ENCODE measurements around the gene PTPRO. TPM values are rescaled to one million over a fixed set of nuclear protein-coding genes. Genes with fewer than 3 reads are reported as not detected.

The PTPRO gene
- total RNA-seq, 2 experiments from 2014 or later = 0.14 to 0.15 TPM

DNA sequence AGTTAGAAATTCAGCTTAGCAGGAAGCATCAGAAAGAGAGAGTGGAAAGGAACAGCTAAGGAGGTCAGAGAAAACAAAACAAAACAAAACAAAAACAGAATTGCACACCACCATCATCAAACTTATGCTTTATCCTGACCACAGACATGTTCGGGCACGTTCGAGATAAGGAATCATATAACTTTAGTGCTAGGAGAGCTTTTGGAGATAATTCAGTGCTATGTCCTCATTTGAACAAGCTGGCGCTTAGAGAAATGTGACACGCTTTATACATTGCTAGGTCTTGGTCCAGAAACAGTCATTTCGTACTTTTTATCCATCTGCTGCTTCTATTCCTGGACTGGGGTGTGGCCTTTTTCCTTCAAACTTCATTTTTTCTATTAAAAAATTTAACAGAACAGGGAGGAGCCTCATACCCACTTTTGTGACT lies 213.1 kb downstream of the PTPRO start:
- no peak for DNase-seq
- Mint-ChIP-seq H3K27ac (no peak overlapping the region), H3K27me3 (no peaks in the 10 kb centered on the region), H3K36me3 (no peaks in the 10 kb centered on the region), H3K4me1 (ENCODE audit: low read depth) (peaks cover 15% of the 10 kb centered on the region), H3K4me3 (no peak overlapping the region), H3K9me3 (no peaks in the 10 kb centered on the region)
- POLR2A ChIA-PET = no interaction called here
- CTCF ChIA-PET = interaction anchor here (0.6 to 11.8 kb wide), 8 partner anchors 10 to 322 kb away, joined by 3 to 478 read pairs (median 6); no protein-coding TSS in a partner anchor
- intact Hi-C loops (cut with micrococcal nuclease) = no loop called here

DNA sequence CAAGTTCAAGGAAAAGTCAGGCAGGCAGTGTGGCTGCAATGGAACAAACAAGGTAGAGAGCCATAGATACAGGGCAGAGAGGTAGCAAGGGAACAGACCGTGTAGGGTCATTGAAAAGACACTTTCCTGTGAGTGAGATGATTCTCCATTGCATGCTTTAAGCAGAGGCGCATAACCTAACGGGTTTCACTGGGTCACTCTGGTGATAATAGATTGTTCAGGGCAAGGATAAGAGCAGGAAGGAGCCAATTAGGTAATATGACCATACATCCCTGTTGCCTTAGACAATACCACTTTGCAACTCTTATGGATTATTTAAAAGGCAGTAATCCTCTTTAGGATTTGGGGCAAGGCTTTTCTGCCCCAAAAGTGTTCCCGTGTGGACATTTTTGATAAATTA lies 214.1 kb downstream of the PTPRO start:
- Mint-ChIP-seq H3K4me1 (ENCODE audit: low read depth) (peaks cover 15% of the 10 kb centered on the region), H3K27ac (no peak overlapping the region), H3K27me3 (no peaks in the 10 kb centered on the region), H3K36me3 (no peaks in the 10 kb centered on the region), H3K9me3 (no peaks in the 10 kb centered on the region), H3K4me3 (no peak overlapping the region)
- CTCF ChIA-PET = interaction anchor here (6.0 to 11.8 kb wide), 2 partner anchors 25 to 50 kb away, joined by 61 to 478 read pairs; no protein-coding TSS in a partner anchor
- POLR2A ChIA-PET = no interaction called here
- intact Hi-C loops (cut with micrococcal nuclease) = no loop called here
- no peak for DNase-seq

DNA sequence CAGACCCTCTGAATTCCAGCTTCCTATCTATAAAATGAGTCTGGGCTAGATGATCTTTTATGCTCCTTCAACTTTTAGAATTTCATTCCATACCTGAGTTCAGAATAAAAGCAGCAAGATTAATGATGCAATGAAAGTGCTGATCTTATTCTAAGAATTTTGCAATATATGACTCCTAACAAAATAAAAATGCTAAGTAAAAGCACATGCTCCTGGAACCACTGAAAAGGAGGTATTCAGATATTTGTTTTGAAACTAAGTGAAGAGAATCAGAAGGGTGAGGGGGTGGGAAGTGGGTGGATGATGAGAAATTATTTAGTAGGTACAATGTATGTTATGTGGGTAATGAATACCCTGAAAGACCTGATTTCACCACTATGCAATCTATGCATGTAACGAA lies 216.6 kb downstream of the PTPRO start:
- Mint-ChIP-seq H3K9me3 (no peaks in the 10 kb centered on the region), H3K27ac (no peak overlapping the region), H3K4me3 (no peak overlapping the region), H3K36me3 (no peaks in the 10 kb centered on the region), H3K4me1 (ENCODE audit: low read depth) (peaks cover 11% of the 10 kb centered on the region), H3K27me3 (no peaks in the 10 kb centered on the region)
- ChIA-PET CTCF (no interaction called here), POLR2A (no interaction called here)
- DNase-seq = no peak
- intact Hi-C loops (cut with micrococcal nuclease) = no loop called here

GRCh38 chr12:15540005-15540404 lies 217.7 kb downstream of the PTPRO start:
- CTCF ChIA-PET = interaction anchor here (0.7 to 1.7 kb wide), 2 partner anchors 8 to 45 kb away, joined by 3 to 6 read pairs; no protein-coding TSS in a partner anchor
- POLR2A ChIA-PET = no interaction called here
- Mint-ChIP-seq H3K27ac (no peak overlapping the region), H3K9me3 (no peaks in the 10 kb centered on the region), H3K27me3 (no peaks in the 10 kb centered on the region), H3K4me3 (no peak overlapping the region), H3K36me3 (no peaks in the 10 kb centered on the region), H3K4me1 (ENCODE audit: low read depth) (peaks cover 19% of the 10 kb centered on the region)
- DNase-seq = no peak
- intact Hi-C loops (cut with micrococcal nuclease) = no loop called here

- Mint-ChIP-seq H3K36me3 (no peaks in the 10 kb centered on the region), H3K27ac (no peak overlapping the region), H3K27me3 (no peaks in the 10 kb centered on the region), H3K9me3 (no peaks in the 10 kb centered on the region), H3K4me1 (ENCODE audit: low read depth) (peaks cover 23% of the 10 kb centered on the region), H3K4me3 (no peak overlapping the region)
- ChIA-PET CTCF (interaction anchor here (0.7 to 1.7 kb wide), 2 partner anchors 9 to 44 kb away, joined by 3 to 6 read pairs; no protein-coding TSS in a partner anchor), POLR2A (no interaction called here)
- no peak for DNase-seq
- intact Hi-C loops (cut with micrococcal nuclease) = no loop called here
Measured at GRCh38 chr12:15540469-15540872, 218.2 kb downstream of the PTPRO start.

GRCh38 chr12:15541996-15542631 lies 219.8 kb downstream of the PTPRO start:
- no peak overlapping the region for H3K27ac Mint-ChIP-seq
- H3K36me3 Mint-ChIP-seq = no peaks in the 10 kb centered on the region
- POLR2A ChIA-PET = no interaction called here
- H3K4me1 Mint-ChIP-seq (ENCODE audit: low read depth) = peaks cover 36% of the 10 kb centered on the region
- DNase-seq = no peak
- intact Hi-C loops (cut with micrococcal nuclease) = no loop called here
- no peak overlapping the region for H3K4me3 Mint-ChIP-seq
- H3K9me3 Mint-ChIP-seq = no peaks in the 10 kb centered on the region
- H3K27me3 Mint-ChIP-seq = no peaks in the 10 kb centered on the region
- CTCF ChIA-PET = interaction anchor here (1.0 kb wide), 1 partner anchor 10 kb away, joined by 3 read pairs; no protein-coding TSS in a partner anchor

GRCh38 chr12:15543347-15543746 lies 221.0 kb downstream of the PTPRO start:
- no peak overlapping the region for H3K27ac Mint-ChIP-seq
- no peaks in the 10 kb centered on the region for H3K27me3 Mint-ChIP-seq
- no peak for DNase-seq
- H3K36me3 Mint-ChIP-seq = no peaks in the 10 kb centered on the region
- no peak overlapping the region for H3K4me3 Mint-ChIP-seq
- CTCF ChIA-PET = interaction anchor here (0.7 kb wide), 1 partner anchor 41 kb away, joined by 3 read pairs; no protein-coding TSS in a partner anchor
- POLR2A ChIA-PET = no interaction called here
- no peaks in the 10 kb centered on the region for H3K9me3 Mint-ChIP-seq
- peaks cover 47% of the 10 kb centered on the region for H3K4me1 Mint-ChIP-seq (ENCODE audit: low read depth)
- intact Hi-C loops (cut with micrococcal nuclease) = no loop called here

- H3K27ac Mint-ChIP-seq = no peak overlapping the region
- intact Hi-C loops (cut with micrococcal nuclease) = no loop called here
- no peak overlapping the region for H3K4me3 Mint-ChIP-seq
- H3K27me3 Mint-ChIP-seq = no peaks in the 10 kb centered on the region
- DNase-seq = no peak
- peaks cover 50% of the 10 kb centered on the region for H3K4me1 Mint-ChIP-seq (ENCODE audit: low read depth)
- no peaks in the 10 kb centered on the region for H3K9me3 Mint-ChIP-seq
- ChIA-PET POLR2A (no interaction called here), CTCF (interaction anchor here (2.6 to 7.4 kb wide), 2 partner anchors 10 to 41 kb away, joined by 8 to 48 read pairs; no protein-coding TSS in a partner anchor)
- H3K36me3 Mint-ChIP-seq = peaks cover under 1% of the 10 kb centered on the region
Measured at GRCh38 chr12:15544589-15544988, 222.3 kb downstream of the PTPRO start.

GRCh38 chr12:15545334-15545733 lies 223.0 kb downstream of the PTPRO start:
- DNase-seq = no peak
- ChIA-PET POLR2A (no interaction called here), CTCF (interaction anchor here (1.6 to 7.4 kb wide), 4 partner anchors 11 to 40 kb away, joined by 3 to 48 read pairs (median 14); no protein-coding TSS in a partner anchor)
- no peaks in the 10 kb centered on the region for H3K9me3 Mint-ChIP-seq
- peaks cover 53% of the 10 kb centered on the region for H3K4me1 Mint-ChIP-seq (ENCODE audit: low read depth)
- peaks cover 2% of the 10 kb centered on the region for H3K36me3 Mint-ChIP-seq
- no peak overlapping the region for H3K4me3 Mint-ChIP-seq
- peak overlapping the region; percentile 78 for H3K27ac Mint-ChIP-seq
- intact Hi-C loops (cut with micrococcal nuclease) = no loop called here
- H3K27me3 Mint-ChIP-seq = no peaks in the 10 kb centered on the region

- peak; percentile 31 for DNase-seq
- H3K27ac Mint-ChIP-seq = peak overlapping the region; percentile 78
- H3K36me3 Mint-ChIP-seq = peaks cover 2% of the 10 kb centered on the region
- POLR2A ChIA-PET = no interaction called here
- no peak overlapping the region for H3K4me3 Mint-ChIP-seq
- intact Hi-C loops (cut with micrococcal nuclease) = loop anchor here (1.0 kb wide), 4 partner anchors 12 to 25 kb away; no protein-coding TSS in a partner anchor
- H3K9me3 Mint-ChIP-seq = no peaks in the 10 kb centered on the region
- CTCF ChIA-PET = interaction anchor here (1.5 to 7.4 kb wide), 5 partner anchors 12 to 39 kb away, joined by 3 to 48 read pairs (median 8); no protein-coding TSS in a partner anchor
- H3K4me1 Mint-ChIP-seq (ENCODE audit: low read depth) = peaks cover 53% of the 10 kb centered on the region
- H3K27me3 Mint-ChIP-seq = no peaks in the 10 kb centered on the region
Measured at GRCh38 chr12:15546102-15546701, 223.9 kb downstream of the PTPRO start.

- POLR2A ChIA-PET = no interaction called here
- H3K9me3 Mint-ChIP-seq = no peaks in the 10 kb centered on the region
- CTCF ChIA-PET = interaction anchor here (1.5 to 7.4 kb wide), 5 partner anchors 13 to 39 kb away, joined by 7 to 48 read pairs (median 15); no protein-coding TSS in a partner anchor
- no peaks in the 10 kb centered on the region for H3K27me3 Mint-ChIP-seq
- DNase-seq = no peak
- intact Hi-C loops (cut with micrococcal nuclease) = no loop called here
- H3K27ac Mint-ChIP-seq = peak overlapping the region; percentile 40
- H3K4me3 Mint-ChIP-seq = no peak overlapping the region
- H3K4me1 Mint-ChIP-seq (ENCODE audit: low read depth) = peaks cover 52% of the 10 kb centered on the region
- peaks cover 2% of the 10 kb centered on the region for H3K36me3 Mint-ChIP-seq
Measured at GRCh38 chr12:15547063-15547462, 224.8 kb downstream of the PTPRO start.

DNA sequence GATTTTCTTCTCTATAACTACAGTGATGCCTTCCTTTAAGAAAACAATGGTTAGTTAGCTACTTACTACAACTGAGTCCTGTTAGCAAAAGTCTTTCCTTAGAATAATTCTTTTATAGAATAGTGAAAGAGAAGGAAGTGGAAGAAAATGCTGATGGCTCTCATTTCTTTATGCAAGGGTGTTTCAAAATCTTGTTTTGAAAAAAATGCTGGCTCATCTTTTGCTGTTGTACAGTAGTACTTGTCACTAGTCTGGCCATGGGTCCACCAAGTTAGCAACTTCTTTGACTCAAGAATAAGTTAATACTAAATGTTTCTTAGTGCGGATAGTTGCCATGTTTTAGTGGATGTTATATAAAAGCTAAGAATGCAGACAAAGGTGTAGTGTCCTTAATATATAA lies 225.4 kb downstream of the PTPRO start:
- Mint-ChIP-seq H3K4me1 (ENCODE audit: low read depth) (peaks cover 52% of the 10 kb centered on the region), H3K36me3 (peaks cover 2% of the 10 kb centered on the region), H3K27me3 (no peaks in the 10 kb centered on the region), H3K9me3 (no peaks in the 10 kb centered on the region), H3K27ac (no peak overlapping the region), H3K4me3 (no peak overlapping the region)
- CTCF ChIA-PET = interaction anchor here (1.0 to 7.4 kb wide), 4 partner anchors 15 to 341 kb away, joined by 3 to 48 read pairs (median 10); no protein-coding TSS in a partner anchor
- DNase-seq = no peak
- POLR2A ChIA-PET = interaction anchor here (0.8 kb wide), 1 partner anchor 17 kb away, joined by 3 read pairs; no protein-coding TSS in a partner anchor
- intact Hi-C loops (cut with micrococcal nuclease) = no loop called here

Data from activated CD4-positive, alpha-beta memory T cell treated with anti-CD3 and anti-CD28 coated beads for 36 hours (primary cell).